HUDEP-2 (cell line): ENCODE measurements around the gene HRH3.

Source experiments
- DNase-seq, 76 experiments: peaks; one replicate each; lab custom pipeline; 2025; ENCODE audit not compliant: unreplicated experiment in 76 of 76; lab: John Stamatoyannopoulos, UW

The HRH3 gene

GRCh38 chr20:62231292-62231691, 11.2 kb upstream of the HRH3 start:
- DNase-seq = no peak

DNA sequence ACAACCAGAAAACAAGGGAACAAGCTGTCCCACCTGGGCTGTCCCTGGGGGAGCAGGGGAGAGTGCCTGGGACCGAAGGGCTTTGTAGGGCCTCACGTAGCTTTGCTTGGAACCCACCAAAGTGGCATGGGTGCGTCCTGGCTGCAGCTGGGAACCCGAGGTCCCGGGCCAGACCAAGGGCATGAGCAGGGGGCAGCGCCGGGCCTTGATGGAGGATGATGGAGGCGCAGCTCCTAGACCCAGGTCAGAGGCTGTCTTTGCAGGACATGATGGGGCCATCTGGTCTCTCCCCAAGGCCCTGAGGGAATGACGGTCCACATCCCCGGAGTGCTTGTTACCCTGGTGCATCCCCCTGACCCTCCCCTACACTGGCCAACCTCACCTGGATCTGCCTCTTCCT, 10.6 kb upstream of the HRH3 start:
- no peak for DNase-seq

GRCh38 chr20:62230276-62230675, 10.2 kb upstream of the HRH3 start:
- no peak for DNase-seq

DNA sequence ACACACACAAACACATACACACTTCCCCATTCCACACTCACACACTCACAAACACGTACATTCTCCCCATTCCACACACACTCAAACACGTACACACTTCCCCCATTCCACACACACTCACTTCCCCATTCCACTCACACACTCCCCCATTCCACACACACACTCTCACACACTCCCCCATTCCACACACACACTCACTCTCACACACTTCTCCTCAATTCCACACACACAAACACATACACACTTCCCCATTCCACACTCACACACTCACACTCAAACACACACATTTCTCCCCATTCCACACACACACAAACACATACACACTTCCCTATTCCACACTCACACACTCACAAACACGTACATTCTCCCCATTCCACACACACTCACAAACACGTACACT, 9.6 kb upstream of the HRH3 start:
- no peak for DNase-seq

DNA sequence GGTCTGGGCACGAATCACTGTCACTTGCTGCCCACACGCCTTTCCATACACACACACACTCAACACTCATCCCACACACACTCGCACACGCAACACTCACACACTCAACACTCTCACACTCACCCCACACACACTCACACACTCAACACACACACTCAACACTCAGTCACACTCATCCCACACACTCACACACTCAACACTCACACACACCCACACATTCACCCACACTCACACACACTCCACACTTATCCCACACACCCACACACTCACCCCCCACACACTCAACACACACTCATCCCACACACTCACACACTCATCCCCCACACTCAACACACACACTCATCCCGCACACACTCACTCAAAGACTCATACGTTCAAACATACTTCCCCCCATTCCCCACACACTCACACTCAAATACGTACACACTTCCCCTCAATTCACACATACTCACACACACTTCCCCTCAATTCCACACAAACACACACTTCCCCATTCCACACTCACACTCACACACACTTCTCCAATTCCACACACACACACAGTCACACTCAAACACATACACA, 9.0 kb upstream of the HRH3 start:
- no peak for DNase-seq

GRCh38 chr20:62227977-62228958, 8.2 kb upstream of the HRH3 start:
- DNase-seq = peak in 6 of 76 experiments; percentile 13 to 29 (median 26)

GRCh38 chr20:62227591-62227976, 7.5 kb upstream of the HRH3 start:
- no peak for DNase-seq

DNA sequence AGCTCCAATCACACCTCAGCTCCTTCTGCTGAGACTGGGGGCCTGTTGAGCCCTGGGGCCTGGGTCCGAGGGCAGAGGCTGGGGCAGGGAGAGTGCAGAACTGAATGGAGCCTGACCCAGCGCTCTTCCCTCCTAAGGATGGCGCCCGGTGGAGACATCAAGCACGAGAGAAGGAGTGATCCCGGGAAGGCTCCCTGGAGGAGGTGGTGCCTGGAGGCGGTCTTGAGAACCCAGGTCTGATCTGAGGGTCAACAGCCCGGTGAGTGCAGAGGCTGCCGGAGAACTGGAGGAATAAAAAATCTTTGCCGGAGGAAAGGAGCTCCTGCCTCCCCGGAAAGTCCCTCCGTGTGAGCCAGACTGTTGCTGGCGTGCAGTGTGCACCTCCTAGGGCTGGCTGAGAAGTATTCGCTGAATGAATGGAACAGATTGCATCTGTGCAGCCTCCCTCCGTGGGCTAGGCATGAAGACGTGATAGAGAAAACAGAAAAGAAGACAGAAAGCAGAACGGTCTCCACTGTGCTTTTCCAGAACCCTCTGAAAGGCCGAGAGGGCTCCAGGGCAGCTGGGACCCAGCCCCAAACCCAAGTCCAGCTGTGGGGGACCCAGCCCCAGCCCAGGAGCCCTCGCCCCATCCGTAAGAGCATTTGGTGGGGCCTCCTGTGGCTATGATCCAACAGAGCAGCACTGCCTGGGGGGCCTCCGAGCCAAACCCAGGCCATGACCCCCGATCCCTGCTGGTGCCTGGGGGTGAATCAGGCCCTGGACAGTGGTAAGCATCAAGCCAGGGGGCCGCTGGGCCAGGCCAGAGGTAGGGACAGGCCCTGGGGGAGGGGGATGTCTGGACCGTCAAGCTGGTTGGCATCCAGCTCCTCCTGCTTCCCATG, 6.9 kb upstream of the HRH3 start:
- DNase-seq = no peak

GRCh38 chr20:62225820-62226635, 6.0 kb upstream of the HRH3 start:
- DNase-seq = no peak

- no peak for DNase-seq
These were observed 4.9 kb upstream of the HRH3 start for GRCh38 chr20:62225026-62225425.

DNA sequence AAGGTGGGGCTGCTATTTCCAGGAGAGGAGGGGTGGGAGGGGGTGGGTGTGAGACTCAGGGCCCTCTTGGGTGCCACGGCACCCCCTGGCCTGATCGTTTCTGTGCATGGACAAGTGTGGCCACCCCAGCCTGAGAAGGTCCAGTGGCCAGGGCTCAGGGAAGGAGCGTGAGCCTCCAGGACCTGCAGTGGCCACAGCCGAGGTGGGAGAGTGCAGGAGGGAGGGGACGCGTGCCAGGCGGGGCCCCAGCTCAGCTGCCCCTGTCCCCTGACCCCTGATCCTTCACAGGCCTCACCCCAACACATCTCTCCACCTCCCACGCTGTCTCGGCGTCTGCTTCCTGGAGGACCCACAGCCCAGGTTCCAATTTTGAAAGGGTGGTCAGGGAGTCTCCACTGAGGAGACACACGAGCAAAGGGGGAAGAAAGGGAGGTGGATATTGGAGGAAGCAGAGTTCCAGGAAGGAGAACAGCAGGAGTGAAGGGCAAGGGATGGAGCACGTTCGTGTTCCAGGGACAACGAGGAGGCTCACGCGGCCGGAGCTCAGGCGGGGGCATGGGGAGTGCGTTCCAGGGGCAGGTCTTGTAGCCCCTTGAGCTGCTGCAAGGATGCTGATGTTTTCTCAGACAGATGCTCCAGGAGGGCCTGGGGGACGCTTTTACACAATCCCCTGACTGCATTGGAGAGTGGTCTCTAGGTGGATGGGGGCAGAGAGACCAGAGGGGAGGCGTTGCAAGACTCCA, 4.2 kb upstream of the HRH3 start:
- no peak for DNase-seq

DNA sequence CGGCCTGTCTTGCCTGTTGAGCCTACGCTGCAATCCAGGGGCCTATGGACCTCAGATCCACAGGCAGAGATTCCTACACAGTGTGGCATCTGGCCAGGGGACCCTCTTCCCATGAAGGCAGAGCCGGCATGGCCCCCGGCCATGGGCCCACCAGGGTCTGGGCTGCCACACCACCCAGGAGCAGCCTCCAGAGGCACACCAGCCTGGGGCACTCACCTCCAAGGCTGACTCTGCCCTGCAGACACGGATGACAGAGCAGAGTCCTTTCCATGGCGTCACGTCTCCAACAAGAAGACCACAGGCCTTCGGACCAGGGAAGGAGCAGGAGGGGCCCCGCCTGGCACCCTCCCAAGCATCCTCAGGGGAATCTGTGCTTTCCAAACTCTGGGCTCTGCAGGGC, 3.5 kb upstream of the HRH3 start:
- no peak for DNase-seq

GRCh38 chr20:62222972-62223371, 2.9 kb upstream of the HRH3 start:
- DNase-seq = no peak

- DNase-seq = no peak
These were observed 2.3 kb upstream of the HRH3 start for GRCh38 chr20:62222266-62222850.

DNA sequence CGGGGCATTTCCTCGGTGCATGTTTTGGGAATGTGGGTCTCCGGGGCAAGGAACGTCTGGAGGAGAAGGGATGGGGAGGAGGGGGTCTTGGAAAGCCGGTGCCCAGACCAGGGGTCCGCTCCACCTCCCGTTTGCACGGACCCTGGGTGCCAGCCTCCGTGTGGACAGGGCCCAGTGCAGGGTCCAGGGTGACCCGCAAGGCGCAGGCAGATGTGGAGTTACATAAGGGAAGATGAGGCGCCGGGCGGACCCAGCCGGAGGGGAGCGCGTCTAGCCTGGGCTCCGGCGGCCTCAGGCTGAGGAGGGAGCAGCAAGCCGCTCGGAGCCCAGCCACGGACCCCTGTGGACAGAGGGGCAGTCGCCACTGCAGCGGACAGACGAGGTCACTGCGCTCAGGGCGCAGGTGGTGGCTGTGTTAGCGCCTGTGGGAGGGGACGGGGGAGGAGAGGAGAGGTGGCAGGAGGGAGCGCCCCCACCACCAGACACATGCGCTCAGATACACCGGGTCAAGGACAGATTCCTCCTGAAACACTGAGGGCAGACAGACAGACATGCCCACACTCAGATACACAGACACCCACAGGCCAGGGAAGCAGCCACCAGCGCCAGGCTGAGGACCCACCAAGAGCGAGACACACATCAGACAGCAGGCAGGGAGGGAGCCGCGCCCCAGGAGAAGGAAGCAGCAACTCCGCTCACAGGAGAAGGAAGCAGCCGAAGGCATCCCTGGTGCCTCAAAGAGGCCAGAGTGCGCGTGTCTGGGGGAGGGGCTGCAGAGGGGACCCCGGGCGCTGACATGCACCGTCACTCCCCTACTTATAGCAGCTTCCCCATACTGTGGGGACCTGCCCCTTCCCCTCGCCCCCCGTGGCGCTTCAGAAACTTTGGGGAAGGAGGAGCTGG, 839 bp upstream of the HRH3 start:
- DNase-seq = no peak

- DNase-seq = no peak
These were observed 732 bp downstream of the HRH3 start for GRCh38 chr20:62219101-62219991.
